Measurements from ENCODE around the gene GIPC2. TPM values are rescaled to one million over a fixed set of nuclear protein-coding genes. Genes with fewer than 3 reads are reported as not detected.

GIPC2 gene
- total and polyA plus RNA-seq, 12 donors = 10.6 to 53.4 (median 32.5) TPM

- H3K9me3 ChIP-seq (replicated peaks in 1 of 3) = no peaks in the 10 kb centered on the region
- H3K27ac ChIP-seq = no peak overlapping the region
- TF ChIP-seq POLR2A (IDR thresholded peaks at IDR 0.05) (no peak), CTCF (IDR thresholded peaks at IDR 0.05) (no peak)
- no peak overlapping the region for H3K4me3 ChIP-seq
- intact Hi-C loops (cut with DNase I) = no loop called here
- 92 to 100% (median 97%) methylated on average over 1 of the region's 1 CpG for WGBS, 4 donors
- H3K36me3 ChIP-seq (replicated peaks in 1 of 2) = no peaks in the 10 kb centered on the region
- H3K4me1 ChIP-seq (replicated peaks in 1 of 2) = peaks cover 13 to 15% of the 10 kb centered on the region in 2 donors
- no peaks in the 10 kb centered on the region for H3K27me3 ChIP-seq
- no peak for DNase-seq
Measured at GRCh38 chr1:78093560-78093959, 47.8 kb downstream of the GIPC2 start.

GRCh38 chr1:78094639-78095038, 48.9 kb downstream of the GIPC2 start:
- H3K27ac ChIP-seq = no peak overlapping the region
- intact Hi-C loops (cut with DNase I) = no loop called here
- no peak for TF ChIP-seq CTCF (IDR thresholded peaks at IDR 0.05)
- no peak for TF ChIP-seq POLR2A (IDR thresholded peaks at IDR 0.05)

GRCh38 chr1:78095593-78095992, 49.8 kb downstream of the GIPC2 start:
- H3K27me3 ChIP-seq = no peaks in the 10 kb centered on the region
- TF ChIP-seq CTCF (IDR thresholded peaks at IDR 0.05) (no peak), POLR2A (IDR thresholded peaks at IDR 0.05) (no peak)
- H3K4me3 ChIP-seq = no peak overlapping the region
- WGBS, 4 donors = 43 to 62% (median 53%) methylated on average over 2 of the region's 2 CpGs
- DNase-seq = peak in 3 of 7 donors; percentile 23 to 43 (median 29)
- no peaks in the 10 kb centered on the region for H3K9me3 ChIP-seq (replicated peaks in 1 of 3)
- intact Hi-C loops (cut with DNase I) = no loop called here
- no peaks in the 10 kb centered on the region for H3K36me3 ChIP-seq (replicated peaks in 1 of 2)
- peak overlapping the region in 2 of 5 donors; percentile 47 to 53 for H3K27ac ChIP-seq
- H3K4me1 ChIP-seq (replicated peaks in 1 of 2) = peaks cover 13 to 15% of the 10 kb centered on the region in 2 donors

More at GRCh38 chr1:78094639-78095038, 48.9 kb downstream of the GIPC2 start:
- Histone ChIP-seq H3K4me3 (no peak overlapping the region), H3K4me1 (replicated peaks in 1 of 2) (peaks cover 13 to 15% of the 10 kb centered on the region in 2 donors), H3K27me3 (no peaks in the 10 kb centered on the region), H3K36me3 (replicated peaks in 1 of 2) (no peaks in the 10 kb centered on the region), H3K9me3 (replicated peaks in 1 of 3) (no peaks in the 10 kb centered on the region)
- DNase-seq = no peak
- WGBS, 4 donors = 88 to 100% (median 93%) methylated on average over 1 of the region's 1 CpG

- H3K36me3 ChIP-seq (replicated peaks in 1 of 2) = no peaks in the 10 kb centered on the region
- intact Hi-C loops (cut with DNase I) = no loop called here
- TF ChIP-seq POLR2A (IDR thresholded peaks at IDR 0.05) = no peak
- TF ChIP-seq CTCF (IDR thresholded peaks at IDR 0.05) = no peak
- H3K27me3 ChIP-seq = no peaks in the 10 kb centered on the region
- H3K4me3 ChIP-seq = no peak overlapping the region
- H3K4me1 ChIP-seq (replicated peaks in 1 of 2) = peaks cover 14 to 15% of the 10 kb centered on the region in 2 donors
- peak overlapping the region in 2 of 5 donors; percentile 47 to 53 for H3K27ac ChIP-seq
- no peaks in the 10 kb centered on the region for H3K9me3 ChIP-seq (replicated peaks in 1 of 3)
- no peak for DNase-seq
Measured at GRCh38 chr1:78096017-78096416, 50.3 kb downstream of the GIPC2 start.

All from adrenal gland (tissue), 12 donors.